ENCODE results near the gene SSBP2. TPM values are rescaled to one million over a fixed set of nuclear protein-coding genes. Genes with fewer than 3 reads are reported as not detected.

Gene SSBP2
- total and polyA plus RNA-seq, 8 donors: 0.87 to 86.2 (median 24.6) TPM

- Histone ChIP-seq H3K27ac (no peak overlapping the region), H3K27me3 (peaks cover 0 to 13% (median 0%) of the 10 kb centered on the region in 3 donors), H3K9me3 (no peaks in the 10 kb centered on the region), H3K4me3 (no peak overlapping the region), H3K4me1 (no peaks in the 10 kb centered on the region), H3K36me3 (no peaks in the 10 kb centered on the region)
- TF ChIP-seq POLR2A (IDR thresholded peaks at IDR 0.05) (no peak), CTCF (IDR thresholded peaks at IDR 0.05) (no peak), EP300 (IDR thresholded peaks at IDR 0.05) (no peak), POLR2AphosphoS5 (IDR thresholded peaks at IDR 0.05) (no peak)
- WGBS, 5 donors: 94 to 97% (median 95%) methylated on average over 2 of the region's 2 CpGs
- no peak for DNase-seq
- intact Hi-C loops (cut with DNase I; ENCODE audit: low total_unique reads): no loop called here
Measured at GRCh38 chr5:81371354-81371876, 379.5 kb downstream of the SSBP2 start.

GRCh38 chr5:81370912-81371311 is 380.0 kb downstream of the SSBP2 start:
- intact Hi-C loops (cut with DNase I; ENCODE audit: low total_unique reads): no loop called here
- Histone ChIP-seq H3K4me3 (no peak overlapping the region), H3K4me1 (no peaks in the 10 kb centered on the region), H3K27me3 (peaks cover 0 to 13% (median 0%) of the 10 kb centered on the region in 3 donors), H3K36me3 (no peaks in the 10 kb centered on the region), H3K27ac (no peak overlapping the region), H3K9me3 (no peaks in the 10 kb centered on the region)
- no peak for TF ChIP-seq POLR2AphosphoS5 (IDR thresholded peaks at IDR 0.05)
- no peak for TF ChIP-seq POLR2A (IDR thresholded peaks at IDR 0.05)
- no peak for TF ChIP-seq CTCF (IDR thresholded peaks at IDR 0.05)
- TF ChIP-seq EP300 (IDR thresholded peaks at IDR 0.05): no peak
- no peak for DNase-seq

GRCh38 chr5:81365541-81365940 is 385.4 kb downstream of the SSBP2 start:
- WGBS, 5 donors: 91 to 97% (median 92%) methylated on average over 5 of the region's 5 CpGs
- intact Hi-C loops (cut with DNase I; ENCODE audit: low total_unique reads): no loop called here

GRCh38 chr5:81363093-81363871 is 387.6 kb downstream of the SSBP2 start:
- no peaks in the 10 kb centered on the region for H3K36me3 ChIP-seq
- TF ChIP-seq CTCF (IDR thresholded peaks at IDR 0.05) (no peak), POLR2A (IDR thresholded peaks at IDR 0.05) (no peak), EP300 (IDR thresholded peaks at IDR 0.05) (no peak), POLR2AphosphoS5 (IDR thresholded peaks at IDR 0.05) (no peak)
- WGBS, 5 donors: 55 to 67% (median 59%) methylated on average over 4 of the region's 4 CpGs
- H3K4me3 ChIP-seq: no peak overlapping the region
- H3K9me3 ChIP-seq: no peaks in the 10 kb centered on the region
- H3K27ac ChIP-seq: no peak overlapping the region
- DNase-seq: peak in 1 of 2 donors; percentile 23
- H3K4me1 ChIP-seq: no peaks in the 10 kb centered on the region
- intact Hi-C loops (cut with DNase I; ENCODE audit: low total_unique reads): no loop called here
- peaks cover 0 to 7% (median 0%) of the 10 kb centered on the region in 3 donors for H3K27me3 ChIP-seq

More at GRCh38 chr5:81365541-81365940, 385.4 kb downstream of the SSBP2 start:
- no peak for DNase-seq
- Histone ChIP-seq H3K9me3 (no peaks in the 10 kb centered on the region), H3K36me3 (no peaks in the 10 kb centered on the region), H3K4me3 (no peak overlapping the region), H3K27me3 (no peaks in the 10 kb centered on the region), H3K27ac (no peak overlapping the region), H3K4me1 (no peaks in the 10 kb centered on the region)
- no peak for TF ChIP-seq POLR2AphosphoS5 (IDR thresholded peaks at IDR 0.05)

Other genes starting within 250 kb of the SSBP2 start
- 10 to 100 TPM in 2 of 5 donors, 1 to 10 TPM in 2, under 1 TPM in 1; 0.58 to 16.5 (median 3.5) TPM for gene ATG10, start 220.9 kb upstream of the SSBP2 start, total RNA-seq
- gene ATG10, start 220.9 kb upstream of the SSBP2 start, polyA plus RNA-seq: 1 to 10 TPM; 2.4 to 8.6 (median 5.1) TPM

All from stomach (tissue), 9 donors.